Left colon (tissue), 2 donors: ENCODE results near the gene RAB27A. TPM values are rescaled to one million over a fixed set of nuclear protein-coding genes. Genes with fewer than 3 reads are reported as not detected.
"Not testable (repeated sequence)": the region's sequence is repeated elsewhere in the genome, so short reads cannot be mapped to it uniquely, and the experiment has no call there.

Experiments
- ATAC-seq: fragments of 200-7000 bp; cut with Tn5 transposase; one replicate; pipeline ENCODE4 v1.9.1; 2020; ENCODE audit warnings: mild to moderate bottlenecking, moderate library complexity
- DNase-seq, 2 donors: peaks; one replicate each; pipeline ENCODE4 v3.0.0-alpha.2; 2020
- intact Hi-C, 2 donors: fragments of 100-400 bp; cut with DNase I in 1 of 2; cut with micrococcal nuclease in 1 of 2; formaldehyde crosslinking; loops; one replicate each; pipeline versions ENCODE4 v1.11.2 to v1.14.0; 2022; cut with DNase I, micrococcal nuclease
- long read RNA-seq: library from polyadenylated mRNA; unstranded; transcript quantifications from one replicate; pipeline ENCODE4 v2.0.0, GENCODE V29; 2021
- total RNA-seq, 2 donors: library from RNA; stranded (reverse); fragmentation: NEBNext Ultra II Directional; extraction: Animal tissue kit (Norgen Biotek cat#: 25700); gene quantifications; one replicate each; pipeline ENCODE4 v1.2.1, GENCODE V29; 2021
- donor health status: DM: no; HTN: no; CAD: no.
- donor health status: DM: yes; HTN: yes; CAD: no.

Gene RAB27A
- 10 to 100 TPM; 82.8 to 98.0 TPM for total RNA-seq
- long read RNA-seq, transcript RAB27A-201 (7 exons, 3,446 nt): major isoform, 14 of 43 reads
- long read RNA-seq, partial matches to known transcripts: 0 of 43 reads
- long read RNA-seq, other reads (novel, unspliced or antisense): 26 of 43 reads

- ATAC-seq: peak; percentile 94
- peak; percentile 81 to 84 for DNase-seq
- intact Hi-C loops: loop anchor here (5.0 kb wide), 1 partner anchor 73 kb away; no protein-coding TSS in a partner anchor
These were observed at the start of gene RAB27A for GRCh38 chr15:55289746-55290527. RAB27A (minus strand) TSS chr15:55289813; CDS start chr15:55234934, 54,879 bp downstream.

- DNase-seq (no peak), ATAC-seq (no peak)
- intact Hi-C loops: no loop called here
These were observed 47.5 kb upstream of the RAB27A start for GRCh38 chr15:55337160-55337559.

- intact Hi-C loops: no loop called here
- ATAC-seq (no peak), DNase-seq (no peak)
These were observed 45.4 kb upstream of the RAB27A start for GRCh38 chr15:55334997-55335396.

- intact Hi-C loops: no loop called here
- no peak for DNase-seq
- ATAC-seq: no peak
These were observed 44.8 kb upstream of the RAB27A start for GRCh38 chr15:55334371-55334770.

GRCh38 chr15:55327387-55327786, 37.8 kb upstream of the RAB27A start:
- no peak for ATAC-seq

GRCh38 chr15:55322467-55322866, 32.9 kb upstream of the RAB27A start:
- DNase-seq (no peak), ATAC-seq (no peak)
- intact Hi-C loops: no loop called here

More at GRCh38 chr15:55327387-55327786, 37.8 kb upstream of the RAB27A start:
- DNase-seq: no peak
- intact Hi-C loops: no loop called here

- DNase-seq: no peak
- intact Hi-C loops: no loop called here
These were observed 31.4 kb upstream of the RAB27A start for GRCh38 chr15:55320963-55321362.

GRCh38 chr15:55320238-55320550, 30.6 kb upstream of the RAB27A start:
- DNase-seq: no peak
- ATAC-seq: no peak
- intact Hi-C loops: no loop called here

More at GRCh38 chr15:55320963-55321362, 31.4 kb upstream of the RAB27A start:
- ATAC-seq: no peak

GRCh38 chr15:55319537-55320237, 30.1 kb upstream of the RAB27A start:
- intact Hi-C loops: no loop called here
- ATAC-seq: peak; percentile 34
- peak in 1 of 2 donors; percentile 29 for DNase-seq

GRCh38 chr15:55318588-55319494, 29.2 kb upstream of the RAB27A start, which contains the start of the genes PIGB and PIGBOS1:
PIGB (plus strand) TSS chr15:55319222; CDS start chr15:55319251, 29 bp downstream.
PIGBOS1 (minus strand) TSS chr15:55319123; CDS start chr15:55317792, 1,331 bp downstream.
- DNase-seq (peak; percentile 89 to 90), ATAC-seq (peak; percentile 99)
- intact Hi-C loops: no loop called here

GRCh38 chr15:55302801-55303200, 13.2 kb upstream of the RAB27A start:
- ATAC-seq, intact Hi-C loops, DNase-seq: not testable (repeated sequence)

- intact Hi-C loops: no loop called here
- ATAC-seq (no peak), DNase-seq (no peak)
These were observed 7.7 kb upstream of the RAB27A start for GRCh38 chr15:55297315-55297714.

GRCh38 chr15:55290528-55291057, 980 bp upstream of the RAB27A start:
- ATAC-seq (peak; percentile 82), DNase-seq (peak; percentile 78 to 90)
- intact Hi-C loops: loop anchor here (5.0 kb wide), 1 partner anchor 73 kb away; no protein-coding TSS in a partner anchor

GRCh38 chr15:55289011-55289745, 435 bp downstream of the RAB27A start:
- intact Hi-C loops: no loop called here
- ATAC-seq (peak; percentile 25), DNase-seq (peak; percentile 36)

GRCh38 chr15:55288006-55288717, 1.5 kb downstream of the RAB27A start:
- intact Hi-C loops: no loop called here
- ATAC-seq (no peak), DNase-seq (no peak)

- DNase-seq, ATAC-seq, intact Hi-C loops: not testable (repeated sequence)
These were observed 3.0 kb downstream of the RAB27A start for GRCh38 chr15:55286442-55287189.
